Gastroesophageal sphincter (tissue), 3 donors: ENCODE data around the gene EPHB2.

Experiments used
- POLR2A ChIP-seq, 2 donors: fragments of 450-650 bp; IDR thresholded peaks; one replicate each; pipeline ENCODE4 v1.6.1; 2017; ENCODE audit warnings: antibody characterized with exemption in 2 of 2, mild to moderate bottlenecking in 2 of 2, moderate library complexity in 1 of 2
- TF ChIP-seq, protein P1 (sequence below), 4 experiments: fragments of 200-600 bp in 2 of 4; fragments of 450-650 bp in 2 of 4; sonication (generic) in 1 of 4; IDR thresholded peaks; one replicate each; pipeline ENCODE4 v1.5.1; 2017 to 2019; ENCODE audit warnings: antibody characterized with exemption in 4 of 4, mild to moderate bottlenecking in 2 of 4, moderate library complexity in 2 of 4

DNA sequence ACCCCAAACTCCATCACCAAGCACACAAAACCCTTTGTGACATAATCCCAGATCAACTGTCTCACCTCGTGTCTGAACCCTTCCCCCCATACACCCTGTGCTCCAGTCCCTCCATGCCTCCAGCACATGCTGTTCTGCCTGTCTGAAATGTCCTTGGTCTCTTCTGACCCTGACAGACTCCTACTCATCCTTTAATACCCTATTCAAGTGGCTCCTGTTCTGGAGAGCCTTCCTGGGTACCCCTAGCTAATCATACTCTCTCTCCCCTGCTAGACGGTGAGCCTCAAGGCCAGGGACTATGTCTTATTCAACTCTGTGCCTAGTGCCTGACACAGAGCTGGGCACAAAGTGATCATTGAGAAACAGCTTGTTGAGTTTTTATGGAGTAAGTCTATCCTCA lies 137.1 kb downstream of the EPHB2 start:
- TF ChIP-seq, protein P1, sequence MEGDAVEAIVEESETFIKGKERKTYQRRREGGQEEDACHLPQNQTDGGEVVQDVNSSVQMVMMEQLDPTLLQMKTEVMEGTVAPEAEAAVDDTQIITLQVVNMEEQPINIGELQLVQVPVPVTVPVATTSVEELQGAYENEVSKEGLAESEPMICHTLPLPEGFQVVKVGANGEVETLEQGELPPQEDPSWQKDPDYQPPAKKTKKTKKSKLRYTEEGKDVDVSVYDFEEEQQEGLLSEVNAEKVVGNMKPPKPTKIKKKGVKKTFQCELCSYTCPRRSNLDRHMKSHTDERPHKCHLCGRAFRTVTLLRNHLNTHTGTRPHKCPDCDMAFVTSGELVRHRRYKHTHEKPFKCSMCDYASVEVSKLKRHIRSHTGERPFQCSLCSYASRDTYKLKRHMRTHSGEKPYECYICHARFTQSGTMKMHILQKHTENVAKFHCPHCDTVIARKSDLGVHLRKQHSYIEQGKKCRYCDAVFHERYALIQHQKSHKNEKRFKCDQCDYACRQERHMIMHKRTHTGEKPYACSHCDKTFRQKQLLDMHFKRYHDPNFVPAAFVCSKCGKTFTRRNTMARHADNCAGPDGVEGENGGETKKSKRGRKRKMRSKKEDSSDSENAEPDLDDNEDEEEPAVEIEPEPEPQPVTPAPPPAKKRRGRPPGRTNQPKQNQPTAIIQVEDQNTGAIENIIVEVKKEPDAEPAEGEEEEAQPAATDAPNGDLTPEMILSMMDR (IDR thresholded peaks at IDR 0.05): no peak
- TF ChIP-seq POLR2A (IDR thresholded peaks at IDR 0.05): no peak
